ENCODE measurements around the gene RAB31. TPM values are rescaled to one million over a fixed set of nuclear protein-coding genes. Genes with fewer than 3 reads are reported as not detected.

Gene RAB31
- total RNA-seq, 1 experiment from 2014 or later = 32.9 TPM

DNA sequence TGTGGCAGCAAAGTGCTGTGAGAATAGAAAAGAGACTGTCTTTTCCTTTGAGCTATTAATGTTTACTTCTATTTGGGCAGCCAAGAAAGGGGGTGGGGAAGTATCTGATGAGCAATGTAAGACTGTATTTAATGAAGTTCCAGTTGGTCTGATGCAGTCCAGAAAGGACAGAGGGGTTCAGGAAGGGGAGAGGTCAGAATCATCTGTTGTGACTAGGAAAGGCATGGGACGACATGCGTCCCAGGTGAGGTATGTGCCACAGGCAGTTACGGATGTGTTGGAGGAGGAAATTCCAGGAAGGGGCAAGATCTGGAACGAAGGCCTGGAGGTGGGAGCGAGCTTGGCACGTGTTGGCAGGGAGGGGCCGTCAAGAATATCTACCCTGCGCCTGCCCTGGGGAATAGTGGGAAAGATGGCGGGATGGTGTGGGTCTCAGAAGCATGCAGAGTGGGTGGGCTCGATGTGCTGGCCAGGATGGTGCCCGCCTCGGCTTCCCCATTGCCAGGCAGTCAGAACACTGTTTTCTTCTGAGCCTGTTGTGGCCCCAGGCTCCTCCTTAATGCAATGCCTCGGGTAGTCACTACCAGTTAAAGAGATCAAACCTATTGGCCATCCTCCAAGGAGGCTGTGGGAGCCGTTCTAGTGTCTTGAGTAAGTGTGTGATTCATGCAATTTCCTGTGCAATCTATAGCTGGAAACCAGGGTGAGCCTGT is 119.8 kb downstream of the RAB31 start (continued):
- TF ChIP-seq PREB (CRISPR knock-in tag; IDR thresholded peaks at IDR 0.05; ENCODE audit: borderline replicate concordance) (no peak), CTCF (IDR thresholded peaks at IDR 0.05) (no peak), SMAD3 (CRISPR knock-in tag; IDR thresholded peaks at IDR 0.05; ENCODE audit: borderline replicate concordance) (no peak), ZBTB43 (CRISPR knock-in tag; IDR thresholded peaks at IDR 0.05) (no peak)
- TF ChIP-seq, protein P1, sequence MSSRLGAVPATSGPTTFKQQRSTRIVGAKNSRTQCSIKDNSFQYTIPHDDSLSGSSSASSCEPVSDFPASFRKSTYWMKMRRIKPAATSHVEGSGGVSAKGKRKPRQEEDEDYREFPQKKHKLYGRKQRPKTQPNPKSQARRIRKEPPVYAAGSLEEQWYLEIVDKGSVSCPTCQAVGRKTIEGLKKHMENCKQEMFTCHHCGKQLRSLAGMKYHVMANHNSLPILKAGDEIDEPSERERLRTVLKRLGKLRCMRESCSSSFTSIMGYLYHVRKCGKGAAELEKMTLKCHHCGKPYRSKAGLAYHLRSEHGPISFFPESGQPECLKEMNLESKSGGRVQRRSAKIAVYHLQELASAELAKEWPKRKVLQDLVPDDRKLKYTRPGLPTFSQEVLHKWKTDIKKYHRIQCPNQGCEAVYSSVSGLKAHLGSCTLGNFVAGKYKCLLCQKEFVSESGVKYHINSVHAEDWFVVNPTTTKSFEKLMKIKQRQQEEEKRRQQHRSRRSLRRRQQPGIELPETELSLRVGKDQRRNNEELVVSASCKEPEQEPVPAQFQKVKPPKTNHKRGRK (CRISPR knock-in tag; IDR thresholded peaks at IDR 0.05; ENCODE audit: borderline replicate concordance) = no peak
- TF ChIP-seq, protein P2, sequence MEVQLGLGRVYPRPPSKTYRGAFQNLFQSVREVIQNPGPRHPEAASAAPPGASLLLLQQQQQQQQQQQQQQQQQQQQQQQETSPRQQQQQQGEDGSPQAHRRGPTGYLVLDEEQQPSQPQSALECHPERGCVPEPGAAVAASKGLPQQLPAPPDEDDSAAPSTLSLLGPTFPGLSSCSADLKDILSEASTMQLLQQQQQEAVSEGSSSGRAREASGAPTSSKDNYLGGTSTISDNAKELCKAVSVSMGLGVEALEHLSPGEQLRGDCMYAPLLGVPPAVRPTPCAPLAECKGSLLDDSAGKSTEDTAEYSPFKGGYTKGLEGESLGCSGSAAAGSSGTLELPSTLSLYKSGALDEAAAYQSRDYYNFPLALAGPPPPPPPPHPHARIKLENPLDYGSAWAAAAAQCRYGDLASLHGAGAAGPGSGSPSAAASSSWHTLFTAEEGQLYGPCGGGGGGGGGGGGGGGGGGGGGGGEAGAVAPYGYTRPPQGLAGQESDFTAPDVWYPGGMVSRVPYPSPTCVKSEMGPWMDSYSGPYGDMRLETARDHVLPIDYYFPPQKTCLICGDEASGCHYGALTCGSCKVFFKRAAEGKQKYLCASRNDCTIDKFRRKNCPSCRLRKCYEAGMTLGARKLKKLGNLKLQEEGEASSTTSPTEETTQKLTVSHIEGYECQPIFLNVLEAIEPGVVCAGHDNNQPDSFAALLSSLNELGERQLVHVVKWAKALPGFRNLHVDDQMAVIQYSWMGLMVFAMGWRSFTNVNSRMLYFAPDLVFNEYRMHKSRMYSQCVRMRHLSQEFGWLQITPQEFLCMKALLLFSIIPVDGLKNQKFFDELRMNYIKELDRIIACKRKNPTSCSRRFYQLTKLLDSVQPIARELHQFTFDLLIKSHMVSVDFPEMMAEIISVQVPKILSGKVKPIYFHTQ (CRISPR knock-in tag; IDR thresholded peaks at IDR 0.05) = no peak
- TF ChIP-seq, protein P3, sequence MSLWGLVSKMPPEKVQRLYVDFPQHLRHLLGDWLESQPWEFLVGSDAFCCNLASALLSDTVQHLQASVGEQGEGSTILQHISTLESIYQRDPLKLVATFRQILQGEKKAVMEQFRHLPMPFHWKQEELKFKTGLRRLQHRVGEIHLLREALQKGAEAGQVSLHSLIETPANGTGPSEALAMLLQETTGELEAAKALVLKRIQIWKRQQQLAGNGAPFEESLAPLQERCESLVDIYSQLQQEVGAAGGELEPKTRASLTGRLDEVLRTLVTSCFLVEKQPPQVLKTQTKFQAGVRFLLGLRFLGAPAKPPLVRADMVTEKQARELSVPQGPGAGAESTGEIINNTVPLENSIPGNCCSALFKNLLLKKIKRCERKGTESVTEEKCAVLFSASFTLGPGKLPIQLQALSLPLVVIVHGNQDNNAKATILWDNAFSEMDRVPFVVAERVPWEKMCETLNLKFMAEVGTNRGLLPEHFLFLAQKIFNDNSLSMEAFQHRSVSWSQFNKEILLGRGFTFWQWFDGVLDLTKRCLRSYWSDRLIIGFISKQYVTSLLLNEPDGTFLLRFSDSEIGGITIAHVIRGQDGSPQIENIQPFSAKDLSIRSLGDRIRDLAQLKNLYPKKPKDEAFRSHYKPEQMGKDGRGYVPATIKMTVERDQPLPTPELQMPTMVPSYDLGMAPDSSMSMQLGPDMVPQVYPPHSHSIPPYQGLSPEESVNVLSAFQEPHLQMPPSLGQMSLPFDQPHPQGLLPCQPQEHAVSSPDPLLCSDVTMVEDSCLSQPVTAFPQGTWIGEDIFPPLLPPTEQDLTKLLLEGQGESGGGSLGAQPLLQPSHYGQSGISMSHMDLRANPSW (CRISPR knock-in tag; conservative IDR thresholded peaks at IDR 0.05; ENCODE audit: low read depth) = no peak

GRCh38 chr18:9828506-9829396 is 120.7 kb downstream of the RAB31 start:
- no peak overlapping the region for H3K4me3 Mint-ChIP-seq
- DNase-seq (ENCODE audit: low spot score) (no peak), ATAC-seq (no peak)
- POLR2A ChIA-PET = no interaction called here
- CTCF ChIA-PET = no interaction called here
- H3K27me3 Mint-ChIP-seq (ENCODE audit: low read depth) = no peaks in the 10 kb centered on the region
- H3K9me3 Mint-ChIP-seq = no peaks in the 10 kb centered on the region
- H3K27ac Mint-ChIP-seq = no peak overlapping the region
- H3K4me1 Mint-ChIP-seq = peaks cover 9% of the 10 kb centered on the region
- peaks cover 4% of the 10 kb centered on the region for H3K36me3 Mint-ChIP-seq
- TF ChIP-seq MXD4 (CRISPR knock-in tag; IDR thresholded peaks at IDR 0.05; ENCODE audit: borderline replicate concordance) (no peak), ZBTB43 (CRISPR knock-in tag; IDR thresholded peaks at IDR 0.05) (no peak), ATF2 (CRISPR knock-in tag; IDR thresholded peaks at IDR 0.05; ENCODE audit: borderline replicate concordance, low read depth) (no peak), E2F4 (CRISPR knock-in tag; IDR thresholded peaks at IDR 0.05; ENCODE audit: borderline replicate concordance, low read depth) (no peak)
- TF ChIP-seq, protein P4, sequence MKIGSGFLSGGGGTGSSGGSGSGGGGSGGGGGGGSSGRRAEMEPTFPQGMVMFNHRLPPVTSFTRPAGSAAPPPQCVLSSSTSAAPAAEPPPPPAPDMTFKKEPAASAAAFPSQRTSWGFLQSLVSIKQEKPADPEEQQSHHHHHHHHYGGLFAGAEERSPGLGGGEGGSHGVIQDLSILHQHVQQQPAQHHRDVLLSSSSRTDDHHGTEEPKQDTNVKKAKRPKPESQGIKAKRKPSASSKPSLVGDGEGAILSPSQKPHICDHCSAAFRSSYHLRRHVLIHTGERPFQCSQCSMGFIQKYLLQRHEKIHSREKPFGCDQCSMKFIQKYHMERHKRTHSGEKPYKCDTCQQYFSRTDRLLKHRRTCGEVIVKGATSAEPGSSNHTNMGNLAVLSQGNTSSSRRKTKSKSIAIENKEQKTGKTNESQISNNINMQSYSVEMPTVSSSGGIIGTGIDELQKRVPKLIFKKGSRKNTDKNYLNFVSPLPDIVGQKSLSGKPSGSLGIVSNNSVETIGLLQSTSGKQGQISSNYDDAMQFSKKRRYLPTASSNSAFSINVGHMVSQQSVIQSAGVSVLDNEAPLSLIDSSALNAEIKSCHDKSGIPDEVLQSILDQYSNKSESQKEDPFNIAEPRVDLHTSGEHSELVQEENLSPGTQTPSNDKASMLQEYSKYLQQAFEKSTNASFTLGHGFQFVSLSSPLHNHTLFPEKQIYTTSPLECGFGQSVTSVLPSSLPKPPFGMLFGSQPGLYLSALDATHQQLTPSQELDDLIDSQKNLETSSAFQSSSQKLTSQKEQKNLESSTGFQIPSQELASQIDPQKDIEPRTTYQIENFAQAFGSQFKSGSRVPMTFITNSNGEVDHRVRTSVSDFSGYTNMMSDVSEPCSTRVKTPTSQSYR (CRISPR knock-in tag; IDR thresholded peaks at IDR 0.05) = no peak

All from WTC11 (cell line).